GM19455 (cell line): ENCODE measurements around the gene OR5AR1.
"Not testable (repeated sequence)": the region's sequence is repeated elsewhere in the genome, so short reads cannot be mapped to it uniquely, and the experiment has no call there.

Experiments
- ATAC-seq: cut with Tn5 transposase; IDR thresholded peaks from one replicate; pipeline ENCODE4 v1.9.1; 2021; ENCODE audit not compliant: unreplicated experiment

OR5AR1 gene

DNA sequence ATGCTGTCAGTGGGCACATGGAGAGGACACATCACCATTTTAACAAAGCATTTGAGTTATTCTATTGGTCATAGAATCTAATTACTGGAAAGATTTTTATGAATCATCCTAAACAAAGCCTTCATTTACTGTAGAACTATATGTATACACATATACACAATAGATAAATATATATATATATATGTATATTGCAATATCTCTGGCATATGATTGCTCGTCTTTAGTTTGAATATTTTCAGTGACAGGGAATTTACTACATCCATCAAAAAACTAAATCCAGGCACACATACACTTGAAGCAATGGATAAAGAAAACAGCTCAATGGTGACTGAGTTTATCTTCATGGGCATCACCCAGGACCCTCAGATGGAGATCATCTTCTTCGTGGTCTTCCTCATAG is at the start of gene OR5AR1:
Gene OR5AR1 (plus strand): TSS at position 301 of the 400 bp plus-strand sequence. CDS start 0 bp downstream, at position 301.
- no peak for ATAC-seq

DNA sequence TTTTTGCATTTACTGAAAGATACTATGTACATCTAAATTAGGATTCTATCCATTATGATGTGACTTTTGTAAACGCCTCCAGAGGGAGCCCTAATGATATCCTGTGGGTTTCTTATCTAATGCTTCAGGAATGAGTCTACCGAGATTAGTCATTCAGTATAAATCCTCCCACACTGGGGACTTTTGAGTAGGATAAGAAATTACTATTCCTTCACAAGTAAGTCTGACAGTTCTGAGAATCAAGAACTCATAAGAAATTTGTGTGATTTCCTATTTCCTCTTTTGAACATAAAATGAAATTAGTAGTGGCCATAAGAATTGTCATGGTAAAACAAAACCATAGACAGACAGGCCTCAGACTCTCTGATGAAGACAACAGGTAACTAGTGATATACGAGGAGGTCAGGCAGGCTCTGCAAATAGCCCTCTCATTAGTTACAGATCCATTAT is 38.8 kb upstream of the OR5AR1 start:
- no peak for ATAC-seq

DNA sequence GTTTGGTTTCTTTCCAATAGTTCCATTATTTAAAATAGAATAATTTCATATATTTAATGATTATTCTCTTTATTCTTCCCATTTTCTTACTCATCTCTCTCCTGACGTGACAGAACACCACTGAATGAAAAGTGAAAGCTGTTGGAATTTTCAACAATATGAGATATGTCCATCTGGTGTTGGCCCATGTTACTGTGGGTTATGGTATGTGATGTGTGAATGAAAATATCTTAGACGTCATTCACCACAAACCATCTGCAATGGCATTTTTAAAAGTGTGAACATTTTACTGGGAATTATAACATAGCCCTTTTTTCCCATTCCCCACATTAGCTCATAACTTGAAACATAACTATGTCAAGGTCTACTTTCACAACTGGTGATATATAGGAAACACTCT is 37.5 kb upstream of the OR5AR1 start:
- no peak for ATAC-seq

- no peak for ATAC-seq
Observed at GRCh38 chr11:56632329-56632728, 31.2 kb upstream of the OR5AR1 start.

- no peak for ATAC-seq
Observed at GRCh38 chr11:56636861-56637260, 26.6 kb upstream of the OR5AR1 start.

GRCh38 chr11:56637500-56637899 is 26.0 kb upstream of the OR5AR1 start:
- ATAC-seq, result no peak

DNA sequence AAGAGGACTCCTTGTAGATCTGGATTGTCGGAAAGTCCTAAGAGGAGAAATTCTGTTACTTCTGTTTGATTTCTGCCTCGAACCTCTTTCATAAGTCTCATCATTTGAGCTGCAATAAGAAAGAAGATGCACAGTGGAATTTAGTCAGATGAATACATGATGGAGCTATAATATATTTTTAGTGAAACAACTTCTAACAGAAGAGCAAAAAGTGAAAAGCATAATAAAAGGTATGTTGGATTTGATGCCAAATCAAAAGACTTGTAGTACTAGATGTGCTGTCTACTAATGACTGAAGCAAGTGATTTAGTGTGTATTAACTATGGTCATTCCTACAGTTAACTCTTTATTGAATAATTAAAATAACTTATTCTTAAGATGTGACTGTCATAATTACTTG is 21.1 kb upstream of the OR5AR1 start, which contains the start of gene OR5AP2:
Gene OR5AP2 (minus strand): TSS at position 101 of the 400 bp plus-strand sequence. CDS start 0 bp downstream, at position 101.
- no peak for ATAC-seq

GRCh38 chr11:56659755-56660154 is 3.7 kb upstream of the OR5AR1 start:
- ATAC-seq, result no peak

- no peak for ATAC-seq
Observed at GRCh38 chr11:56670984-56671383, 7.5 kb downstream of the OR5AR1 start.

DNA sequence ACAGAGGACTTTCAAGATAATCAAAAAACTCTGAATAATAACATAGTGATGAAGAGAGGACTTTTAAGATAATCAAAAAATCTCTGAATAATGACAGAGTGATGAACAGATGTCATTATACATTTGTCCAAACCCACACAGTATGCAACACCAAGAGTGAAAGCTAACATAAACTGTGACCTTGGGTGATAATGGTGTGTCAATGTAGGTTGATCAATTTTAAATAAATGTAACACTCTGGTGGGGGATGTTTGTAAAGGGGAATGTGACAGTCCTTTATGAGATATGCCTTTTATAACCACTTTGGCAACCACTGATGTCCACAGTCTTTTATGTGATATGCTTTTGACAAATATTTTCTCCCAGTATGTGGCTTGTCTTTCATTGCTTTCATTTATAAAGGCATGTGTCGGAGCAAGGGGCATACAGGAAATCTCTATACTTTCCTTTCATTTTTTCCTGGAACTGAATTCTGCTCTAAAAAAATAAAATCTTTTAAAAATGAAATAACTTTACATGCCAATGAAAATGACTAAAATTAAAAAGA is 25.1 kb downstream of the OR5AR1 start:
- no peak for ATAC-seq

- not testable (repeated sequence) for ATAC-seq
Observed at GRCh38 chr11:56691179-56691578, 27.7 kb downstream of the OR5AR1 start.

DNA sequence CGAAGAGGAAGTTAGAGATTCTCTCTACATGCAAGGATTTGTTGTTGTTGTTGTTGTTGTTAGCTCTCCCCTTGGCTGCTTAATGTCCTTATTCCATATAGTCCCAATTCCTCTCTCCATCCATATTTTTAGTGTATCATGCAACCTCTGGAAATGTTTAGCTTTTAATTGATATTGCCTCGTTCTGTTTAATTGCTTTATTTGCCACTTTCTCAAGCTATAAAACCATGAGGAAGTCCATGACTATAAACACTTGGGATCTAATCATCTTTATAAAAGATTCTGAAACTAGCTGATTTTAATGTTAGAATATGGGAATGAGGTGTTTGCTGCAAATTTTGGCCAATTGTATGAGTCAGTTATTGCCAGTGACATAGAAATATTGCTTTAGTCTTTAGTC is 29.9 kb downstream of the OR5AR1 start:
- no peak for ATAC-seq

GRCh38 chr11:56698795-56699194 is 35.3 kb downstream of the OR5AR1 start, which contains the start of gene OR9G1:
OR9G1 (plus strand) TSS chr11:56699095; CDS start chr11:56700388, 1,293 bp downstream.
- ATAC-seq, result no peak

DNA sequence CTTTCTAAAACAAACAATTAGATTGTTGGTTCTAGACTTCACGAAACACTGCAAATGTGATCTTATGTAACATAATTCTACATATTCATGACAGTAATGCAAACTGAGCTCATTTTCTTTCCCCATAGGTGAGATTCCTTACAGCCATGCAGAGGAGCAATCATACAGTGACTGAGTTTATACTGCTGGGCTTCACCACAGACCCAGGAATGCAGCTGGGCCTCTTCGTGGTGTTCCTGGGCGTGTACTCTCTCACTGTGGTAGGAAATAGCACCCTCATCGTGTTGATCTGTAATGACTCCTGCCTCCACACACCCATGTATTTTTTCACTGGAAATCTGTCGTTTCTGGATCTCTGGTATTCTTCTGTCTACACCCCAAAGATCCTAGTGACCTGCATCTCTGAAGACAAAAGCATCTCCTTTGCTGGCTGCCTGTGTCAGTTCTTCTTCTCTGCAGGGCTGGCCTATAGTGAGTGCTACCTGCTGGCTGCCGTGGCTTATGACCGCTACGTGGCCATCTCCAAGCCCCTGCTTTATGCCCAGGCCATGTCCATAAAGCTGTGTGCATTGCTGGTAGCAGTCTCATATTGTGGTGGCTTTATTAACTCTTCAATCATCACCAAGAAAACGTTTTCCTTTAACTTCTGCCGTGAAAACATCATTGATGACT is 36.9 kb downstream of the OR5AR1 start:
- ATAC-seq, result no peak

- ATAC-seq, result no peak
Observed at GRCh38 chr11:56700914-56701485, 37.5 kb downstream of the OR5AR1 start.

- no peak for ATAC-seq
Observed at GRCh38 chr11:56705784-56706396, 42.4 kb downstream of the OR5AR1 start.

- no peak for ATAC-seq
Observed at GRCh38 chr11:56706486-56706885, 43.0 kb downstream of the OR5AR1 start.

DNA sequence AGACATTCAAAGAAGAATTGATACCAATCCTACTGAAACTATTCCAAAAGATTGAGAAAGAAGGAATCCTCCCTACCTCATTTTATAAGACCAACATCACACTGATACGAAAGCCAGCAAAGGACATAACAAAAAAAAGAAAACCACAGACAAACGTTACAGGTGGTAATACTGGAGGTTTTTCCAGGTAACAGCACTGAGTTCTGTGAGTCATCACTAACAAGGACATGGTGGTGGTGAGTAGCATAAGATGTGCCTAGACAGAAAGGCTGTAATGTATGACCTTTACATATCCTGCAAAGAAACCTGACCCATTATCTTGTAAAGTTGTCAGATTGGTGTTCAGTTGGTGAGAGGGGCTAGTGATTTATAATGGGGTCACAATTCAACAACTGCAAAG is 50.7 kb downstream of the OR5AR1 start:
- no peak for ATAC-seq
